ENCODE results near the gene ALDH3A1. TPM values are rescaled to one million over a fixed set of nuclear protein-coding genes. Genes with fewer than 3 reads are reported as not detected.

The ALDH3A1 gene
- total RNA-seq, 1 donor: not detected

GRCh38 chr17:19752216-19753050, 4.3 kb upstream of the ALDH3A1 start:
- no peak overlapping the region for H3K4me3 ChIP-seq (ENCODE audit: low read length)
- peaks cover 14% of the 10 kb centered on the region for H3K4me1 ChIP-seq (ENCODE audit: insufficient read depth, low read length)
- no peaks in the 10 kb centered on the region for H3K9me3 ChIP-seq (ENCODE audit: low read depth, low read length)
- H3K27me3 ChIP-seq (ENCODE audit: insufficient read depth, low read length): no peaks in the 10 kb centered on the region

GRCh38 chr17:19750835-19751234, 2.7 kb upstream of the ALDH3A1 start:
- H3K4me3 ChIP-seq (ENCODE audit: low read length): no peak overlapping the region
- H3K27me3 ChIP-seq (ENCODE audit: insufficient read depth, low read length): no peaks in the 10 kb centered on the region
- peaks cover 14% of the 10 kb centered on the region for H3K4me1 ChIP-seq (ENCODE audit: insufficient read depth, low read length)
- H3K9me3 ChIP-seq (ENCODE audit: low read depth, low read length): no peaks in the 10 kb centered on the region

- Histone ChIP-seq H3K4me3 (ENCODE audit: low read length) (no peak overlapping the region), H3K4me1 (ENCODE audit: insufficient read depth, low read length) (peaks cover 19% of the 10 kb centered on the region), H3K9me3 (ENCODE audit: low read depth, low read length) (no peaks in the 10 kb centered on the region), H3K27me3 (ENCODE audit: insufficient read depth, low read length) (no peaks in the 10 kb centered on the region)
These were observed 2.0 kb upstream of the ALDH3A1 start for GRCh38 chr17:19750020-19750572.

GRCh38 chr17:19748807-19749193, 702 bp upstream of the ALDH3A1 start:
- H3K4me1 ChIP-seq (ENCODE audit: insufficient read depth, low read length): peaks cover 22% of the 10 kb centered on the region
- no peak overlapping the region for H3K4me3 ChIP-seq (ENCODE audit: low read length)
- H3K27me3 ChIP-seq (ENCODE audit: insufficient read depth, low read length): no peaks in the 10 kb centered on the region
- H3K9me3 ChIP-seq (ENCODE audit: low read depth, low read length): no peaks in the 10 kb centered on the region

- H3K4me1 ChIP-seq (ENCODE audit: insufficient read depth, low read length): peaks cover 7% of the 10 kb centered on the region
- no peaks in the 10 kb centered on the region for H3K9me3 ChIP-seq (ENCODE audit: low read depth, low read length)
- no peak overlapping the region for H3K4me3 ChIP-seq (ENCODE audit: low read length)
- no peaks in the 10 kb centered on the region for H3K27me3 ChIP-seq (ENCODE audit: insufficient read depth, low read length)
These were observed 859 bp downstream of the ALDH3A1 start for GRCh38 chr17:19747159-19747719.

GRCh38 chr17:19746517-19746916, 1.6 kb downstream of the ALDH3A1 start:
- Histone ChIP-seq H3K4me3 (ENCODE audit: low read length) (no peak overlapping the region), H3K4me1 (ENCODE audit: insufficient read depth, low read length) (peaks cover 7% of the 10 kb centered on the region), H3K27me3 (ENCODE audit: insufficient read depth, low read length) (no peaks in the 10 kb centered on the region), H3K9me3 (ENCODE audit: low read depth, low read length) (no peaks in the 10 kb centered on the region)

- Histone ChIP-seq H3K27me3 (ENCODE audit: insufficient read depth, low read length) (no peaks in the 10 kb centered on the region), H3K4me1 (ENCODE audit: insufficient read depth, low read length) (peaks cover 7% of the 10 kb centered on the region), H3K4me3 (ENCODE audit: low read length) (no peak overlapping the region), H3K9me3 (ENCODE audit: low read depth, low read length) (no peaks in the 10 kb centered on the region)
These were observed 3.0 kb downstream of the ALDH3A1 start for GRCh38 chr17:19744922-19745757.

- Histone ChIP-seq H3K27me3 (ENCODE audit: insufficient read depth, low read length) (no peaks in the 10 kb centered on the region), H3K4me1 (ENCODE audit: insufficient read depth, low read length) (peaks cover 7% of the 10 kb centered on the region), H3K9me3 (ENCODE audit: low read depth, low read length) (no peaks in the 10 kb centered on the region), H3K4me3 (ENCODE audit: low read length) (no peak overlapping the region)
These were observed 3.6 kb downstream of the ALDH3A1 start for GRCh38 chr17:19744492-19744891.

- H3K27me3 ChIP-seq (ENCODE audit: insufficient read depth, low read length): no peaks in the 10 kb centered on the region
These were observed 4.7 kb downstream of the ALDH3A1 start for GRCh38 chr17:19743101-19744100.

GRCh38 chr17:19742495-19742894, 5.6 kb downstream of the ALDH3A1 start:
- Histone ChIP-seq H3K9me3 (ENCODE audit: low read depth, low read length) (no peaks in the 10 kb centered on the region), H3K4me3 (ENCODE audit: low read length) (no peak overlapping the region), H3K27me3 (ENCODE audit: insufficient read depth, low read length) (no peaks in the 10 kb centered on the region), H3K4me1 (ENCODE audit: insufficient read depth, low read length) (peaks cover 7% of the 10 kb centered on the region)

More at GRCh38 chr17:19743101-19744100, 4.7 kb downstream of the ALDH3A1 start:
- Histone ChIP-seq H3K9me3 (ENCODE audit: low read depth, low read length) (no peaks in the 10 kb centered on the region), H3K4me1 (ENCODE audit: insufficient read depth, low read length) (peaks cover 7% of the 10 kb centered on the region), H3K4me3 (ENCODE audit: low read length) (no peak overlapping the region)

- H3K27me3 ChIP-seq (ENCODE audit: insufficient read depth, low read length): no peaks in the 10 kb centered on the region
- peaks cover 7% of the 10 kb centered on the region for H3K4me1 ChIP-seq (ENCODE audit: insufficient read depth, low read length)
- no peak overlapping the region for H3K4me3 ChIP-seq (ENCODE audit: low read length)
- H3K9me3 ChIP-seq (ENCODE audit: low read depth, low read length): no peaks in the 10 kb centered on the region
These were observed 6.2 kb downstream of the ALDH3A1 start for GRCh38 chr17:19741832-19742457.

GRCh38 chr17:19740933-19741332, 7.2 kb downstream of the ALDH3A1 start:
- Histone ChIP-seq H3K9me3 (ENCODE audit: low read depth, low read length) (no peaks in the 10 kb centered on the region), H3K4me1 (ENCODE audit: insufficient read depth, low read length) (peaks cover 7% of the 10 kb centered on the region), H3K4me3 (ENCODE audit: low read length) (no peak overlapping the region), H3K27me3 (ENCODE audit: insufficient read depth, low read length) (no peaks in the 10 kb centered on the region)

- Histone ChIP-seq H3K4me1 (ENCODE audit: insufficient read depth, low read length) (no peaks in the 10 kb centered on the region), H3K9me3 (ENCODE audit: low read depth, low read length) (no peaks in the 10 kb centered on the region)
These were observed 8.6 kb downstream of the ALDH3A1 start for GRCh38 chr17:19739241-19740201.

More at GRCh38 chr17:19739241-19740201, 8.6 kb downstream of the ALDH3A1 start:
- no peak overlapping the region for H3K4me3 ChIP-seq (ENCODE audit: low read length)
- H3K27me3 ChIP-seq (ENCODE audit: insufficient read depth, low read length): no peaks in the 10 kb centered on the region

All from mononuclear cell (primary cell).